GM18517 (cell line): Measurements from ENCODE around the gene DUSP12.
"Not testable (repeated sequence)": the region's sequence is repeated elsewhere in the genome, so short reads cannot be mapped to it uniquely, and the experiment has no call there.

Experiments used
- ATAC-seq: cut with Tn5 transposase; IDR thresholded peaks from one replicate; pipeline ENCODE4 v1.9.1; 2021; ENCODE audit warnings: mild to moderate bottlenecking, moderate library complexity; ENCODE audit not compliant: unreplicated experiment

The DUSP12 gene

GRCh38 chr1:161749509-161750407 is at the start of gene DUSP12:
Gene DUSP12, plus strand, starts transcription at chr1:161749786. Its CDS starts 16 bp downstream, at chr1:161749802.
- peak; percentile 96 for ATAC-seq

GRCh38 chr1:161702250-161702649 is 47.3 kb upstream of the DUSP12 start:
- no peak for ATAC-seq

- peak; percentile 37 for ATAC-seq
Observed at GRCh38 chr1:161705537-161705936, 44.0 kb upstream of the DUSP12 start.

- no peak for ATAC-seq
Observed at GRCh38 chr1:161706113-161706481, 43.5 kb upstream of the DUSP12 start.

- ATAC-seq: peak; percentile 72
Observed at GRCh38 chr1:161706482-161707347, 42.9 kb upstream of the DUSP12 start, which contains the start of gene FCRLA. Gene FCRLA, plus strand, starts transcription at chr1:161707229. Its CDS starts 36 bp downstream, at chr1:161707265.

GRCh38 chr1:161707503-161707902 is 42.1 kb upstream of the DUSP12 start:
- ATAC-seq: peak; percentile 2

GRCh38 chr1:161709373-161709772 is 40.2 kb upstream of the DUSP12 start:
- ATAC-seq: no peak

- ATAC-seq: no peak
Observed at GRCh38 chr1:161710560-161710959, 39.0 kb upstream of the DUSP12 start.

GRCh38 chr1:161718559-161719324 is 30.8 kb upstream of the DUSP12 start:
- ATAC-seq: peak; percentile 58

- ATAC-seq: peak; percentile 32
Observed at GRCh38 chr1:161719325-161719611, 30.3 kb upstream of the DUSP12 start.

- no peak for ATAC-seq
Observed at GRCh38 chr1:161720422-161720821, 29.2 kb upstream of the DUSP12 start.

GRCh38 chr1:161720956-161721737 is 28.4 kb upstream of the DUSP12 start, which contains the start of gene FCRLB:
Gene FCRLB, plus strand, starts transcription at chr1:161721544. Its CDS starts 1,129 bp downstream, at chr1:161722673.
- no peak for ATAC-seq

- ATAC-seq: no peak
Observed at GRCh38 chr1:161721738-161722343, 27.7 kb upstream of the DUSP12 start.

- ATAC-seq: no peak
Observed at GRCh38 chr1:161722406-161722805, 27.2 kb upstream of the DUSP12 start.

- ATAC-seq: no peak
Observed at GRCh38 chr1:161723459-161724141, 26.0 kb upstream of the DUSP12 start.

GRCh38 chr1:161725258-161725907 is 24.2 kb upstream of the DUSP12 start:
- ATAC-seq: not testable (repeated sequence)

GRCh38 chr1:161725908-161726472 is 23.6 kb upstream of the DUSP12 start:
- ATAC-seq: no peak
